Measurements from ENCODE around the gene MAP3K21. TPM values are rescaled to one million over a fixed set of nuclear protein-coding genes. Genes with fewer than 3 reads are reported as not detected.

MAP3K21 gene
- polyA plus RNA-seq, 1 donor from 2014 or later = 3.7 TPM

DNA sequence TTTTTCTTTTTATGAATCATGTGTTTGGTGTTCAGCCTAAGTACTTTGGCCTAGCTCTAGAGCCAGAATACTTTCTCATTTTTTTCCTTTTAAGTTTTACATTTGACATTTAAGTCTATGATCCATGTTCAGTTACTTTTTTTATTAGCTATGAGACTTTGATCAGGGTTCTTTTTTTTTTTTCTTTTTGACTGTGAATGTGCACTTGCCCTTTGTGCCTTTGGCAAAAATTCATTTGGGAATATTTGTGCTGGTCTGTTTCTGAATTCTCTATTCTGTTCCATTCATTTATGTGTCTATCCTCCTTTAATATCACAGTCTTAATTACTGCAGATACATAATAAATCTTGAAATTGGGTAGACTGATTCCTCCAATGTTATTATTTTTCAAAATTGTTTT lies 93.8 kb downstream of the MAP3K21 start:
- no peaks in the 10 kb centered on the region for H3K36me3 ChIP-seq (ENCODE audit: insufficient read depth, low read length)
- H3K27me3 ChIP-seq (ENCODE audit: insufficient read depth, low read depth, low read length) = no peaks in the 10 kb centered on the region
- no peak overlapping the region for H3K27ac ChIP-seq (ENCODE audit: low read length)
- TF ChIP-seq RAD21 (conservative IDR thresholded peaks at IDR 0.05) = no peak
- TF ChIP-seq TAF1 (IDR thresholded peaks at IDR 0.05; ENCODE audit: low read depth) = no peak
- no peak overlapping the region for H2AFZ ChIP-seq (ENCODE audit: low read depth, low read length)
- no peak overlapping the region for H3K4me3 ChIP-seq (ENCODE audit: low read length)
- no peak overlapping the region for H3K4me2 ChIP-seq (ENCODE audit: low read length)
- H3K9me3 ChIP-seq (ENCODE audit: low read length) = no peaks in the 10 kb centered on the region
- H3K79me2 ChIP-seq (replicated peaks; ENCODE audit: insufficient read depth, low read length) = no peaks in the 10 kb centered on the region
- H3K9me2 ChIP-seq (ENCODE audit: insufficient read depth, low read length) = no peaks in the 10 kb centered on the region
- H3K9ac ChIP-seq (ENCODE audit: low read length) = no peak overlapping the region
- no peaks in the 10 kb centered on the region for H4K20me1 ChIP-seq (ENCODE audit: insufficient read depth)
- no peaks in the 10 kb centered on the region for H3F3A ChIP-seq (ENCODE audit: insufficient read depth, low read length, poor library complexity, severe bottlenecking)

DNA sequence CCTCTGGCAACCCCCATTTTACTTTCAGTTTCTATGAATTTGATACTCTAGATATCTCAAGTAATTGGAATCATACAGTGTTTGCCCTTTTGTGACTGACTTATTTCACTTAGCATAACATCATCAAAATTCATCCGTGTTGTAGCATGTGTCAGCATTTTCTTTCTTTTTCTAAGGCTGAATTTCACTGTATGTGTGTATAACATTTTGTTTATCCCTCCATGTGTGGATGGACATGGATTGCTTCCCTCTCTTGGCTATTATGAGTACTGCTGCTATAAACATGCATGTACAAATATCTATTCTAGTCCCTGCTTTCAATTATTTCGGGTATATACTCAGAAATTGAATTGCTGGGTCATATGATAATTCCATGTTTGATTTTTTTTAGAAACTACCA lies 97.3 kb downstream of the MAP3K21 start:
- H3K79me2 ChIP-seq (replicated peaks; ENCODE audit: insufficient read depth, low read length) = no peaks in the 10 kb centered on the region
- TF ChIP-seq, protein P1, sequence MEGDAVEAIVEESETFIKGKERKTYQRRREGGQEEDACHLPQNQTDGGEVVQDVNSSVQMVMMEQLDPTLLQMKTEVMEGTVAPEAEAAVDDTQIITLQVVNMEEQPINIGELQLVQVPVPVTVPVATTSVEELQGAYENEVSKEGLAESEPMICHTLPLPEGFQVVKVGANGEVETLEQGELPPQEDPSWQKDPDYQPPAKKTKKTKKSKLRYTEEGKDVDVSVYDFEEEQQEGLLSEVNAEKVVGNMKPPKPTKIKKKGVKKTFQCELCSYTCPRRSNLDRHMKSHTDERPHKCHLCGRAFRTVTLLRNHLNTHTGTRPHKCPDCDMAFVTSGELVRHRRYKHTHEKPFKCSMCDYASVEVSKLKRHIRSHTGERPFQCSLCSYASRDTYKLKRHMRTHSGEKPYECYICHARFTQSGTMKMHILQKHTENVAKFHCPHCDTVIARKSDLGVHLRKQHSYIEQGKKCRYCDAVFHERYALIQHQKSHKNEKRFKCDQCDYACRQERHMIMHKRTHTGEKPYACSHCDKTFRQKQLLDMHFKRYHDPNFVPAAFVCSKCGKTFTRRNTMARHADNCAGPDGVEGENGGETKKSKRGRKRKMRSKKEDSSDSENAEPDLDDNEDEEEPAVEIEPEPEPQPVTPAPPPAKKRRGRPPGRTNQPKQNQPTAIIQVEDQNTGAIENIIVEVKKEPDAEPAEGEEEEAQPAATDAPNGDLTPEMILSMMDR (IDR thresholded peaks at IDR 0.05; ENCODE audit: poor library complexity, severe bottlenecking) = no peak
- TF ChIP-seq RAD21 (conservative IDR thresholded peaks at IDR 0.05) = no peak
- TF ChIP-seq TAF1 (IDR thresholded peaks at IDR 0.05; ENCODE audit: low read depth) = no peak
- no peak overlapping the region for H2AFZ ChIP-seq (ENCODE audit: low read depth, low read length)
- H3K27ac ChIP-seq (ENCODE audit: low read length) = no peak overlapping the region
- H3K9me3 ChIP-seq (ENCODE audit: low read length) = no peaks in the 10 kb centered on the region
- no peak overlapping the region for H3K9ac ChIP-seq (ENCODE audit: low read length)
- no peaks in the 10 kb centered on the region for H3K27me3 ChIP-seq (ENCODE audit: insufficient read depth, low read depth, low read length)
- H3F3A ChIP-seq (ENCODE audit: insufficient read depth, low read length, poor library complexity, severe bottlenecking) = no peaks in the 10 kb centered on the region
- H3K9me2 ChIP-seq (ENCODE audit: insufficient read depth, low read length) = no peaks in the 10 kb centered on the region
- no peak overlapping the region for H3K4me3 ChIP-seq (ENCODE audit: low read length)
- no peaks in the 10 kb centered on the region for H4K20me1 ChIP-seq (ENCODE audit: insufficient read depth)
- H3K36me3 ChIP-seq (ENCODE audit: insufficient read depth, low read length) = no peaks in the 10 kb centered on the region
- no peak overlapping the region for H3K4me2 ChIP-seq (ENCODE audit: low read length)

DNA sequence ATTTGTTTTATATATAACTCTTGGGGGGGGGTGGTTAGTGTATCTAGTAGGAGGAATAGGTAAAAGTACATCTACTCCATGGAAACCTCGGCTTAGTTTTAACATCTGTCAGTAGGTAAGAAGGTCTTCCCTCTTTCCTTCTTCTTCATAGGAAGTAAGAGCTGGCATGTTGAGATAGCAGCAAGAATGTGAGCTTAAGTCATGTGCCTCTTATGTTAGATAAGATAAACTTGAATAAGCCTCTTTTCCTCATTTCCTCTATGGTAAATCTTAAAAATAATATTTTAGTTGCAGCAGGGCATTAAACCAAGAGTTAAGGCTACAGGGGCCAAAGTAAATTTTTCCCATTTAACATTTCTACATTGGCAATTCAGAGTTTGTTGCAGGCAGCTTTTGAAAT lies 100.4 kb downstream of the MAP3K21 start:
- no peaks in the 10 kb centered on the region for H3K27me3 ChIP-seq (ENCODE audit: insufficient read depth, low read depth, low read length)
- H3K4me3 ChIP-seq (ENCODE audit: low read length) = no peak overlapping the region
- no peak overlapping the region for H3K9ac ChIP-seq (ENCODE audit: low read length)
- H3K36me3 ChIP-seq (ENCODE audit: insufficient read depth, low read length) = no peaks in the 10 kb centered on the region
- no peaks in the 10 kb centered on the region for H4K20me1 ChIP-seq (ENCODE audit: insufficient read depth)
- no peaks in the 10 kb centered on the region for H3K9me3 ChIP-seq (ENCODE audit: low read length)
- no peak overlapping the region for H3K27ac ChIP-seq (ENCODE audit: low read length)
- no peak overlapping the region for H3K4me2 ChIP-seq (ENCODE audit: low read length)
- H2AFZ ChIP-seq (ENCODE audit: low read depth, low read length) = no peak overlapping the region
- no peaks in the 10 kb centered on the region for H3K9me2 ChIP-seq (ENCODE audit: insufficient read depth, low read length)
- H3K79me2 ChIP-seq (replicated peaks; ENCODE audit: insufficient read depth, low read length) = no peaks in the 10 kb centered on the region
- H3F3A ChIP-seq (ENCODE audit: insufficient read depth, low read length, poor library complexity, severe bottlenecking) = no peaks in the 10 kb centered on the region
- TF ChIP-seq RAD21 (conservative IDR thresholded peaks at IDR 0.05) (no peak), EP300 (conservative IDR thresholded peaks at IDR 0.05; ENCODE audit: poor library complexity, severe bottlenecking) (no peak), TAF1 (IDR thresholded peaks at IDR 0.05; ENCODE audit: low read depth) (no peak), POLR2AphosphoS5 (IDR thresholded peaks at IDR 0.05) (no peak), SMC3 (conservative IDR thresholded peaks at IDR 0.05; ENCODE audit: poor library complexity) (no peak), EZH2 (IDR thresholded peaks at IDR 0.05; ENCODE audit: borderline replicate concordance, insufficient read depth, low read length, poor library complexity, severe bottlenecking) (no peak), MXI1 (conservative IDR thresholded peaks at IDR 0.05; ENCODE audit: poor library complexity, severe bottlenecking) (no peak)
- TF ChIP-seq, protein P2, sequence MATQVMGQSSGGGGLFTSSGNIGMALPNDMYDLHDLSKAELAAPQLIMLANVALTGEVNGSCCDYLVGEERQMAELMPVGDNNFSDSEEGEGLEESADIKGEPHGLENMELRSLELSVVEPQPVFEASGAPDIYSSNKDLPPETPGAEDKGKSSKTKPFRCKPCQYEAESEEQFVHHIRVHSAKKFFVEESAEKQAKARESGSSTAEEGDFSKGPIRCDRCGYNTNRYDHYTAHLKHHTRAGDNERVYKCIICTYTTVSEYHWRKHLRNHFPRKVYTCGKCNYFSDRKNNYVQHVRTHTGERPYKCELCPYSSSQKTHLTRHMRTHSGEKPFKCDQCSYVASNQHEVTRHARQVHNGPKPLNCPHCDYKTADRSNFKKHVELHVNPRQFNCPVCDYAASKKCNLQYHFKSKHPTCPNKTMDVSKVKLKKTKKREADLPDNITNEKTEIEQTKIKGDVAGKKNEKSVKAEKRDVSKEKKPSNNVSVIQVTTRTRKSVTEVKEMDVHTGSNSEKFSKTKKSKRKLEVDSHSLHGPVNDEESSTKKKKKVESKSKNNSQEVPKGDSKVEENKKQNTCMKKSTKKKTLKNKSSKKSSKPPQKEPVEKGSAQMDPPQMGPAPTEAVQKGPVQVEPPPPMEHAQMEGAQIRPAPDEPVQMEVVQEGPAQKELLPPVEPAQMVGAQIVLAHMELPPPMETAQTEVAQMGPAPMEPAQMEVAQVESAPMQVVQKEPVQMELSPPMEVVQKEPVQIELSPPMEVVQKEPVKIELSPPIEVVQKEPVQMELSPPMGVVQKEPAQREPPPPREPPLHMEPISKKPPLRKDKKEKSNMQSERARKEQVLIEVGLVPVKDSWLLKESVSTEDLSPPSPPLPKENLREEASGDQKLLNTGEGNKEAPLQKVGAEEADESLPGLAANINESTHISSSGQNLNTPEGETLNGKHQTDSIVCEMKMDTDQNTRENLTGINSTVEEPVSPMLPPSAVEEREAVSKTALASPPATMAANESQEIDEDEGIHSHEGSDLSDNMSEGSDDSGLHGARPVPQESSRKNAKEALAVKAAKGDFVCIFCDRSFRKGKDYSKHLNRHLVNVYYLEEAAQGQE (IDR thresholded peaks at IDR 0.05; ENCODE audit: borderline replicate concordance) = no peak
- TF ChIP-seq, protein P1 (IDR thresholded peaks at IDR 0.05; ENCODE audit: poor library complexity, severe bottlenecking) = no peak

All from neural cell (in vitro differentiated cells).